ENCODE results near the gene KLHL3.
"Not testable (repeated sequence)": the region's sequence is repeated elsewhere in the genome, so short reads cannot be mapped to it uniquely, and the experiment has no call there.

KLHL3 gene

DNA sequence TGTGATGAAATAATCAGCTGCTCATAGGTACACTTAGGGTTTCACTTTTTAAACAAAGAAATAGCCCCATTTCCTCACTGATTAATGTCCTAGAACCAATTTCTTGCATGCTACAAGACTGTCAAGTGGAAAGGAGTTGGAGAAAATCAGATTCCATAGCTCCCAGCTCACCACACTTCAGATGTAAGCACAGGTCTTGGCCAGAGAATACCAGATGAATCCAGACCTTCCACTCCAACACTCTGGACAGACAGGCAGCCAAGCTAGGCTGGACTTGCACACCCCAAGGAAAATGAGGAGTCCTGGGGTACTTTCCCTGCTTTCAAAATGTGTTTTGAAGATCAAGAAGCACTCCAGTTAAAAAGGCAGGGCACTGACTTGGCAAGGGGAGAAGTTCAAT lies 68.5 kb downstream of the KLHL3 start:
- DNase-seq (ENCODE audit: low read depth), result no peak

- no peak for DNase-seq (ENCODE audit: low read depth)
Measured at GRCh38 chr5:137666901-137667300, 69.0 kb downstream of the KLHL3 start.

- DNase-seq (ENCODE audit: low read depth), result no peak
Measured at GRCh38 chr5:137666461-137666850, 69.4 kb downstream of the KLHL3 start.

DNA sequence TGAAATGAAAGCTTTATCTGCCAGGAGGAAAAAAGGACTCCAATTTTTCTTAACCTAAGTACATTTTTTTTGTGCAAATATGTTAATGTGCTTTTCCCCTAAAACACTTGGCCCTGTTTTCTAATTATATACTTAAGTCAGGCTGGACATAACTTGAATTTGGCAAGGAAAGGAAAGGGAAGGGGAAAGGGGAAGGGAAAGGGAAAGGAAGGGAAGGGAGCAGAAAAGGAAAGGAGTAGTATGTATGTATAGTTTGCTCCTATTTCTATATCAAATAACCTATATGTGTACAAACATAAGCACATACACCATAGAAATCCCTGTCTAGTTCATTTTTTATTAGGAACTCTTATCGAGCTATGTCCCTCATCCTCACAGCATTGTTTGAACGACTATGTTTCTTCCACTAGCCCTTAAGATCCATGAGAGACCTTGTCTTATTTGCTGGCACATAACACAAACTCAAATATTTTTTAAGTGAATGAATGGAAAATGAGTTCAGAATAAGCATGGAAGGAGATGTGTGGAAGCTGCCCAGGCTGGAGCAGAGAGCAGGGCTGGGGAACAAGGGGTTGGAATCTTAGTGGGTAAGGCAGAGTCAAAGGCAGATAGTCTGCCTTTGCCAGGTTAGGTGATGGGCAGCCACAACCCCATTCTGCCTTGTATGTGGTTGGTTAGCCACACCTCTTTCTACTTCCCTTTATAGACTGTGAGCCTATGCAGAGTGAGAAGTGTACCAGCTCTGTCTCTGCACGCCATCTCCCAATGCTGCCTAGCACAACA lies 70.0 kb downstream of the KLHL3 start:
- no peak for DNase-seq (ENCODE audit: low read depth)

- DNase-seq (ENCODE audit: low read depth), result peak; percentile 56
Measured at GRCh38 chr5:137660349-137660817, 75.5 kb downstream of the KLHL3 start.

GRCh38 chr5:137659209-137659608 lies 76.7 kb downstream of the KLHL3 start:
- DNase-seq (ENCODE audit: low read depth), result no peak

GRCh38 chr5:137658324-137658723 lies 77.6 kb downstream of the KLHL3 start:
- DNase-seq (ENCODE audit: low read depth), result no peak

GRCh38 chr5:137657073-137657472 lies 78.8 kb downstream of the KLHL3 start:
- no peak for DNase-seq (ENCODE audit: low read depth)

DNA sequence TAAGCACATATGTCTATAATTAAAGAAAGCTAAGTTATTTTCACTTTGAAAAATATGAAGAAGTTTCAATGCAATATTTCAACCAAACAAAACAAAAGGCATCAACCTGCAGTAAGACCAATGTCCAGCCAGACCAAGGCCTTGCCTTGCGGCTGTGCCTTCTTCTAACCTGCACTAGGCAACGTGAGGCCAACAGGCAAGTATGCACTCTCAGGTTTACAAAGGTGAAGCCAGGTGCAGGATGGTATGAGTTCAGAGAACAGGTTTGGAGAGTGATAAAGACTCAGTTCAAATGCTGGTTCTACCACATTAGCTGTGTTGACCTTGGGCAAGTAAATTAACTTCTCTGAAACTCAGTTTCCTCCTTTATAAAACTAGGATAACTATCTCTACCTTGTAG lies 79.3 kb downstream of the KLHL3 start:
- no peak for DNase-seq (ENCODE audit: low read depth)

- DNase-seq (ENCODE audit: low read depth), result no peak
Measured at GRCh38 chr5:137651022-137651421, 84.9 kb downstream of the KLHL3 start.

DNA sequence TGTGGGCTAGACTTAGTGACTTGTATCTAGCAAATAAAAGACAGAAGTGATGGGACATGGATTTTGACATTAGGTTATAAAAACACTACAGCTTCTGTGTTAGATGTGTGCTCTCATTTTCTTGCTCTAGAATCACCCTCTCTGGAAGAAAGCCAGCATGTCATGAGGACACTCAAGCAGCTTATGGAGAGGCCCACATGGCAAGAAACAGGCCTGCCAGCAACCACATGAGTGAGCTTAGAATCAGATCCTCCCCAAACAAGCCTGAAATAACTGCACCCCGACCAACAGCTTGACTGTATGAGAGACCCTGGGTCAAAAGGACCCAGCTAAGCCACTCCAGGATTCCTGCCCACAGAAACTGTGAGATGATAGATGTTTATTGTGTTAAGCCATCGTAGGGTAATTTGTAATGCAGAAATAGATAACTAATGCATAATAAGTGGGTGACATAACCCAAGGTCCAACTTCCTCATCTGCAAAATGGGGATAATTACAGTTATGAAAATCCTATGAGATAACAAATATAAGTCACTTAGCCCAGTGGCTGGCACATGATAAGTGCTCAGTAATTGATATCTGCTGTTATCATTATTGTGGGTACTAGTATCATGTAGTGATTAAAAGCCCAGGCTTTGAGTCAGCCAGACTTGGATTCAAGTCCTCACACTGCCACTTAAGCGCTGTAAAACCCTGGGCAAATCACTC lies 86.5 kb downstream of the KLHL3 start:
- peak; percentile 40 for DNase-seq (ENCODE audit: low read depth)

- DNase-seq (ENCODE audit: low read depth), result no peak
Measured at GRCh38 chr5:137648361-137648760, 87.5 kb downstream of the KLHL3 start.

DNA sequence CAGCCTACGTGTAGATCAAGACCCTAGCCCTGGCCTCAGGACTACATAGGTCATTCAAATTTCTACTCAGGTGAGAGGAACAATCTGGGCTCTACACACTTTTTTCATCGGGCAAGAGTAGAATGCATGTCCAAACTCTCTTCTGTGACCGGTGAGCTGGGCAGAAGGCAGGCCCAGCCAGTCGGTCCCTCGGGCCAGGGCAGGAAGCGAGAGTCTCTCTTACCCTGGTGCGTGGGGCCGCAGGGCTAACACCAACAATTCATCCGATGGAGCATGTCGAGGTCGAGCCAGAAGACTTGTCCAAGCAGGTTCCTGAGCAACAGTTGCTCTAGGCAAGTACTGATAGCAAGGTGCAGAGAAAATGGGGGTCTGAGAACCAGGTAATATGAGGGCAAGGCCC lies 88.5 kb downstream of the KLHL3 start:
- no peak for DNase-seq (ENCODE audit: low read depth)

DNA sequence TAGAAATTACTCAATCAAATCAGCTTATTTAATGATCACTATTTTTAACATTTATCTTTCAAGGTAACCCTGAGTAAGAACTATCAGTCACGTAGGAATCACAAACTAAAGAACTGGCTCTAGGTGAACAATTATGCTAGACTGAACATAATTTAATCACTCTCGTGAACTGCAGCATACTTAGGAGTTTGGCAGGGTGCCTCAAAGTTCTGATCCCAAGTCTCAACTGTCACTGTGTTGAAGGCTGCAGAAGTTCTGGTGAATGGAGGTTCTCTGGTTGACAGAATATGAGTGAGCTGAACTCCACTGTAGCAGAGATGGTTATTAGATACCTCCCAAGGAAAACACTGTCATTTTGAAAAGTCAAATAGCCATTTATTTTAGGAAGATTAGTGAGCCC lies 89.1 kb downstream of the KLHL3 start:
- no peak for DNase-seq (ENCODE audit: low read depth)

- not testable (repeated sequence) for DNase-seq (ENCODE audit: low read depth)
Measured at GRCh38 chr5:137643081-137643480, 92.8 kb downstream of the KLHL3 start.

GRCh38 chr5:137642091-137642490 lies 93.8 kb downstream of the KLHL3 start:
- no peak for DNase-seq (ENCODE audit: low read depth)

DNA sequence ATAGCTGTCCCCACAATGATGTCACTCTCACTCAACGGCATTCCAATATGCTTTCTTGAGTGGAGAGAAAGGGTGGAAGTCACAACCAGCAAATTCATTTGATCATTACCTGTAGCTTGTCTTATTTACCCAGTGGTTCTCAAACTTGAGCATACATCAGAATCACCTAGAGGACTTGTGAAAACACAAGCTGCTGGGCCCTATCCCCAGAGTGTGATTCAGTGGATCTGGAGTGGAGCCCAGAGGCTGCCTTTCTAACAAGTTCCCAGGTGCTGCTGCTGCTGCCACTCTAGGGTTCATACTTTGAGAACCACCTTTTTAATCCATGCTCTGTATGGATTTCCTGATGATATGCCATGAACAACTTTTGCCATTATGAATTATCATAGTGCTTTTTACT lies 94.7 kb downstream of the KLHL3 start:
- DNase-seq (ENCODE audit: low read depth), result no peak

DNA sequence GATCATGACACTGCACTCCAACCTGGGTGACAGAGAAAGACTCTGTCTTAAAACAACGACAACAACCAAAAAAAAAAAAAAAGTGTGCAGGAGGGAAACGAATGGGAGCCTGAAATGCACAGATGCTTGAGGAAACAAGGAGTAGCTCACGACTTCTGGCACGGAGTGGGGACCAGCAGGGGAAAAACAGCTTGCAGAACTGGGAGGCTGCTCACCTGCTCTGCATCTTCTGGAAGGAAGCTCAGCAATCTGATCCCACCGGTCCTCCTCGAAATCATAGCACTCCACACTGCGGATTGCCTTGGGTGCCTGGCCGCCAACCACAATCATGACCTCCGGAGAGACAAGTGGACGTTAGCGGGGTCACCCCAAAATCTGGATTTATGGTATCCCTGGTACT lies 96.2 kb downstream of the KLHL3 start:
- DNase-seq (ENCODE audit: low read depth), result no peak

GRCh38 chr5:137638841-137639240 lies 97.0 kb downstream of the KLHL3 start:
- DNase-seq (ENCODE audit: low read depth), result no peak

DNA sequence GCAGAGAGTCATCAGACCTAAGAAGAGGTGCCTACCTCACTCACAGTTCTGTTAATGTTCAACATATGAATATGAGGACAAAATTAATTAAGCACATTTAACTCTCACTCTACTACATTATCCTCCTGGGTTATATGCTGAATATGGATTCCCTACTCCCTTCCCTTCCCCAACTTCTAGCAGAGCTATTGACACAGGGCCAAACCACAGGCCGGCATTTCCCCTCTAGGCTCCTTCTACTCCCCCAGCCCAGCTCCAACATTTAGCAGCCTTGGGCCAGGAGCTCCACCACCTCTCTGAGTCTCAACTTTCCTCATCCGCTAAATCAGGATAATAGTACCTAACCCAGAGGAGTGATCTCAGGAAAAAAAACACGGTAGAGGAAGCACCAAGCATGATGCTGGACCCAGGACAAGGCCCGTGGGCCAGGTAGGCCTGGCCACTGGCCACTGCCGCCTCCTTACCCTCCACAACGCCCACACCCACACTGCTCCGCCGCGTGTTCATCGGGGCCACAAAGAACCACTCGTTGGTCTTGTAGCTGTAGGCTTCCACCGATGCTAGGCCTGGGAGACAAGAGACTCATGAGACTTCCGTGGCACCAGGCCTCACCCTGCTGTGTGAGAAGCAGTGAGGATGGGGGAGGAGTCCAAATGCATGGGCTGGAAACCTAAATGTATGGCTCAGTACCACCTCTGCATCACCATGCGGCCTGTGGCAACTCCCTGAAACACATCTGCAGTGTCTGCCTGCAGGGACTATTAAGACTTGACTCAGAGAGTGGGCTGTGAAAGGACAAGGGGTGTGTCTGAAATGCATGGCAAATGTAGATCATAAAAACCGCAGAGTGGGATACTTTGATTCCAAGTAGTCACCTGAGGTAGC lies 98.8 kb downstream of the KLHL3 start:
- no peak for DNase-seq (ENCODE audit: low read depth)

- DNase-seq (ENCODE audit: low read depth), result no peak
Measured at GRCh38 chr5:137636099-137636498, 99.8 kb downstream of the KLHL3 start.

GRCh38 chr5:137635521-137635921 lies 100.4 kb downstream of the KLHL3 start:
- no peak for DNase-seq (ENCODE audit: low read depth)

DNA sequence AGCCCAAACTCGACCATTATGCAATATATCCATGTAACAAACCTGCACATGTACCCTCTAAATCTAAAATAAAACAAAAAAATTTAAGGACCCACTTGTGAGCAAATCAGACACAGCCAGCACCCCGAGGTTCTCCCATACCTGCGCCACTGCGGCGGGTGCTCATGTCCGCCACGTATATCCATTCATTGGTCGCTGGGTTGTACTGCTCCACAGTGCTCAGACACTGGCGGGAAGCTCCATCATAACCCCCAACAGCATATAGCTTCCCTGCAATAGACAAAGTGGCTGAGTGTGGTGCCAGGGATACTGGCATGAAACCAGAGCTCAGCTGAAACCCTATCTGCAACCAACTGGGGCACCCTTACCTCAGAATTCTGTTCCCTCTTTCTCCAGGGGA lies 102.0 kb downstream of the KLHL3 start:
- DNase-seq (ENCODE audit: low read depth), result no peak

Data from fibroblast of the conjunctiva (primary cell).